WTC11 (cell line): ENCODE measurements around the gene NAXE. TPM values are rescaled to one million over a fixed set of nuclear protein-coding genes. Genes with fewer than 3 reads are reported as not detected.
A peak's percentile ranks its signal among the peaks of the same experiment; 100 is the strongest.

Source experiments
- EMX1 ChIP-seq: fragments of 250-450 bp; sonication (Bioruptor Pico); IDR thresholded peaks from 2 replicates; pipeline ENCODE4 v1.8.0; 2021; ENCODE audit warnings: mild to moderate bottlenecking
- IRF2 ChIP-seq: sonication (generic); formaldehyde crosslinking; IDR thresholded peaks from 2 replicates; pipeline ENCODE4 v1.8.0; 2022; ENCODE audit warnings: low read depth, missing genetic modification reagents, borderline replicate concordance
- JAZF1 ChIP-seq: fragments of 250-450 bp; sonication (Bioruptor Pico); IDR thresholded peaks from 2 replicates; pipeline ENCODE4 v1.9.0; 2021; ENCODE audit warnings: moderate library complexity, mild to moderate bottlenecking, inconsistent platforms
- JUN ChIP-seq: sonication (generic); formaldehyde crosslinking; IDR thresholded peaks from 2 replicates; pipeline ENCODE4 v1.8.0; 2023; ENCODE audit warnings: mild to moderate bottlenecking, missing genetic modification reagents
- KAT7 ChIP-seq: sonication (generic); formaldehyde crosslinking; IDR thresholded peaks from 2 replicates; pipeline ENCODE4 v1.8.1; 2023; ENCODE audit warnings: missing genetic modification reagents, mild to moderate bottlenecking, borderline replicate concordance
- NFATC4 ChIP-seq: fragments of 250-450 bp; sonication (Bioruptor Pico); IDR thresholded peaks from 2 replicates; pipeline ENCODE4 v1.9.0; 2021; ENCODE audit warnings: mild to moderate bottlenecking
- NFE2L1 ChIP-seq: sonication (generic); formaldehyde crosslinking; IDR thresholded peaks from 2 replicates; pipeline ENCODE4 v1.8.1; 2023; ENCODE audit warnings: missing genetic modification reagents
- NR1H2 ChIP-seq: sonication (generic); formaldehyde crosslinking; IDR thresholded peaks from 2 replicates; pipeline ENCODE4 v1.9.0; 2021; ENCODE audit warnings: mild to moderate bottlenecking, moderate library complexity, missing genetic modification reagents
- NR2C2 ChIP-seq: sonication (generic); formaldehyde crosslinking; IDR thresholded peaks from 2 replicates; pipeline ENCODE4 v1.8.0; 2022; ENCODE audit warnings: mild to moderate bottlenecking, missing genetic modification reagents
- NR3C1 ChIP-seq: sonication (generic); formaldehyde crosslinking; conservative IDR thresholded peaks from 2 replicates; pipeline ENCODE4 v1.8.1; 2023; ENCODE audit warnings: low read depth, mild to moderate bottlenecking, missing genetic modification reagents
- RELA ChIP-seq: sonication (generic); formaldehyde crosslinking; IDR thresholded peaks from 2 replicates; pipeline ENCODE4 v1.8.1; 2022; ENCODE audit warnings: missing genetic modification reagents, mild to moderate bottlenecking, borderline replicate concordance
- TCF7 ChIP-seq: sonication (generic); formaldehyde crosslinking; IDR thresholded peaks from 2 replicates; pipeline ENCODE4 v1.8.0; 2022; ENCODE audit warnings: mild to moderate bottlenecking, low read depth, missing genetic modification reagents, moderate library complexity
- ZNF121 ChIP-seq: sonication (generic); formaldehyde crosslinking; IDR thresholded peaks from 2 replicates; pipeline ENCODE4 v1.8.0; 2023; ENCODE audit warnings: missing genetic modification reagents
- ZNF219 ChIP-seq: sonication (generic); formaldehyde crosslinking; IDR thresholded peaks from 2 replicates; pipeline ENCODE4 v1.8.0; 2023; ENCODE audit warnings: missing genetic modification reagents, mild to moderate bottlenecking, borderline replicate concordance
- ZNF232 ChIP-seq: sonication (generic); formaldehyde crosslinking; IDR thresholded peaks from 2 replicates; pipeline ENCODE4 v1.8.0; 2022; ENCODE audit warnings: mild to moderate bottlenecking, missing genetic modification reagents
- ZNF317 ChIP-seq: sonication (generic); formaldehyde crosslinking; IDR thresholded peaks from 2 replicates; pipeline ENCODE4 v1.8.1; 2023; ENCODE audit warnings: low read depth, mild to moderate bottlenecking, moderate library complexity, missing genetic modification reagents, borderline replicate concordance
- ZNF423 ChIP-seq: fragments of 250-450 bp; sonication (Bioruptor Pico); IDR thresholded peaks from 2 replicates; pipeline ENCODE4 v2.1.2; 2022; ENCODE audit warnings: mild to moderate bottlenecking, moderate library complexity
- total RNA-seq: library from RNA; stranded (reverse); gene quantifications from 3 replicates; pipeline ENCODE4 v1.2.3, GENCODE V29; 2021
- TF ChIP-seq, protein P1 (sequence below): sonication (generic); formaldehyde crosslinking; IDR thresholded peaks from 2 replicates; pipeline ENCODE4 v1.8.0; 2022; ENCODE audit warnings: mild to moderate bottlenecking, missing genetic modification reagents
- TF ChIP-seq, protein P2 (sequence below): sonication (generic); formaldehyde crosslinking; conservative IDR thresholded peaks from 2 replicates; pipeline ENCODE4 v1.8.1; 2023; ENCODE audit warnings: mild to moderate bottlenecking, low read depth, missing genetic modification reagents, moderate library complexity
- TF ChIP-seq, protein P3 (sequence below): sonication (generic); formaldehyde crosslinking; IDR thresholded peaks from 2 replicates; pipeline ENCODE4 v1.8.1; 2022; ENCODE audit warnings: mild to moderate bottlenecking, moderate library complexity, missing genetic modification reagents
- TF ChIP-seq, protein P4 (sequence below): fragments of 250-450 bp; sonication (Bioruptor Pico); IDR thresholded peaks from 2 replicates; pipeline ENCODE4 v1.9.0; 2021; ENCODE audit warnings: mild to moderate bottlenecking, borderline replicate concordance
- TF ChIP-seq, protein P5 (sequence below): fragments of 250-450 bp; sonication (Bioruptor Pico); IDR thresholded peaks from 2 replicates; pipeline ENCODE4 v1.9.0; 2021; ENCODE audit warnings: moderate library complexity, mild to moderate bottlenecking, inconsistent platforms, borderline replicate concordance

Gene NAXE
- total RNA-seq, 1 experiment from 2014 or later, result 81.6 TPM

DNA sequence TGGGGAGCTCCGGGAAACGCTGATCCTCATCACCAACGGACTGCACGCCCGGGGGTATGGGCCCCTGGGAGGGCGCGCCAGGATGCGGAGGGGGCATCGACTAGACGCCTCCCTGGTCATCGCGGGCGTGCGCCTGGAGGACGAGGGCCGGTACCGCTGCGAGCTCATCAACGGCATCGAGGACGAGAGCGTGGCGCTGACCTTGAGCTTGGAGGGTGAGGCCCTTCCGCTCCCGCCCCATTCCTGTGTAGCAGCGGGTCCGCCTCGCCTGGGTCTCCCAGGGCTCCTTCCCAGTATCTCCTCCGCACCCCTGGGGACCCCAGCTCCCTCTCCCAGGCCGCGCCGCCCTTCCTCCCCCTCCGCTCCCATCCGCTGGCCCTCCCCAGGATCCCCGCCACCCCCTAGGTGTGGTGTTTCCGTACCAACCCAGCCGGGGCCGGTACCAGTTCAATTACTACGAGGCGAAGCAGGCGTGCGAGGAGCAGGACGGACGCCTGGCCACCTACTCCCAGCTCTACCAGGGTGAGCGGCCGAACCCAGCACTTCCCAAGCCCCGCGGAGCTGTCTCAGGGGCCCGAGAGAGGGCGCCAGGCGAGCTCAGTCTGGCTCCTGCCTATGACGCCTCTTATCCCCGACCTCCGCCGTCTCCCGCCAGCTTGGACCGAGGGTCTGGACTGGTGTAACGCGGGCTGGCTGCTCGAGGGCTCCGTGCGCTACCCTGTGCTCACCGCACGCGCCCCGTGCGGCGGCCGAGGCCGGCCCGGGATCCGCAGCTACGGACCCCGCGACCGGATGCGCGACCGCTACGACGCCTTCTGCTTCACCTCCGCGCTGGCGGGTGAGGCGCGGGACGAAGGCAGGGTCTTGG, 32.6 kb downstream of the NAXE start (continued):
- no peak for TF ChIP-seq IRF2 (CRISPR knock-in tag)
- TF ChIP-seq ZNF232, result no peak
- TF ChIP-seq, protein P1, sequence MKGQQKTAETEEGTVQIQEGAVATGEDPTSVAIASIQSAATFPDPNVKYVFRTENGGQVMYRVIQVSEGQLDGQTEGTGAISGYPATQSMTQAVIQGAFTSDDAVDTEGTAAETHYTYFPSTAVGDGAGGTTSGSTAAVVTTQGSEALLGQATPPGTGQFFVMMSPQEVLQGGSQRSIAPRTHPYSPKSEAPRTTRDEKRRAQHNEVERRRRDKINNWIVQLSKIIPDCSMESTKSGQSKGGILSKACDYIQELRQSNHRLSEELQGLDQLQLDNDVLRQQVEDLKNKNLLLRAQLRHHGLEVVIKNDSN (CRISPR knock-in tag), result 0 out of 2 replicates have a peak, but pooled peaks have one; percentile 29
- TF ChIP-seq RELA (CRISPR knock-in tag), result 0 out of 2 replicates have a peak, but pooled peaks have one; percentile 42
- no peak; the same call in 1 of the 2 replicates for TF ChIP-seq NR2C2 (CRISPR knock-in tag)
- TF ChIP-seq TCF7 (CRISPR knock-in tag), result no peak
- no peak for TF ChIP-seq EMX1 (CRISPR knock-in tag)
- TF ChIP-seq NFE2L1 (CRISPR knock-in tag), result 0 out of 2 replicates have a peak, but pooled peaks have one; percentile 74
- no peak for TF ChIP-seq NR1H2 (CRISPR knock-in tag)
- no peak for TF ChIP-seq NR3C1 (CRISPR knock-in tag)
- 0 out of 2 replicates have a peak, but pooled peaks have one; percentile 40 for TF ChIP-seq ZNF317
- TF ChIP-seq, protein P2, sequence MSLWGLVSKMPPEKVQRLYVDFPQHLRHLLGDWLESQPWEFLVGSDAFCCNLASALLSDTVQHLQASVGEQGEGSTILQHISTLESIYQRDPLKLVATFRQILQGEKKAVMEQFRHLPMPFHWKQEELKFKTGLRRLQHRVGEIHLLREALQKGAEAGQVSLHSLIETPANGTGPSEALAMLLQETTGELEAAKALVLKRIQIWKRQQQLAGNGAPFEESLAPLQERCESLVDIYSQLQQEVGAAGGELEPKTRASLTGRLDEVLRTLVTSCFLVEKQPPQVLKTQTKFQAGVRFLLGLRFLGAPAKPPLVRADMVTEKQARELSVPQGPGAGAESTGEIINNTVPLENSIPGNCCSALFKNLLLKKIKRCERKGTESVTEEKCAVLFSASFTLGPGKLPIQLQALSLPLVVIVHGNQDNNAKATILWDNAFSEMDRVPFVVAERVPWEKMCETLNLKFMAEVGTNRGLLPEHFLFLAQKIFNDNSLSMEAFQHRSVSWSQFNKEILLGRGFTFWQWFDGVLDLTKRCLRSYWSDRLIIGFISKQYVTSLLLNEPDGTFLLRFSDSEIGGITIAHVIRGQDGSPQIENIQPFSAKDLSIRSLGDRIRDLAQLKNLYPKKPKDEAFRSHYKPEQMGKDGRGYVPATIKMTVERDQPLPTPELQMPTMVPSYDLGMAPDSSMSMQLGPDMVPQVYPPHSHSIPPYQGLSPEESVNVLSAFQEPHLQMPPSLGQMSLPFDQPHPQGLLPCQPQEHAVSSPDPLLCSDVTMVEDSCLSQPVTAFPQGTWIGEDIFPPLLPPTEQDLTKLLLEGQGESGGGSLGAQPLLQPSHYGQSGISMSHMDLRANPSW, result no peak
- TF ChIP-seq JUN (CRISPR knock-in tag), result no peak
- TF ChIP-seq, protein P3, sequence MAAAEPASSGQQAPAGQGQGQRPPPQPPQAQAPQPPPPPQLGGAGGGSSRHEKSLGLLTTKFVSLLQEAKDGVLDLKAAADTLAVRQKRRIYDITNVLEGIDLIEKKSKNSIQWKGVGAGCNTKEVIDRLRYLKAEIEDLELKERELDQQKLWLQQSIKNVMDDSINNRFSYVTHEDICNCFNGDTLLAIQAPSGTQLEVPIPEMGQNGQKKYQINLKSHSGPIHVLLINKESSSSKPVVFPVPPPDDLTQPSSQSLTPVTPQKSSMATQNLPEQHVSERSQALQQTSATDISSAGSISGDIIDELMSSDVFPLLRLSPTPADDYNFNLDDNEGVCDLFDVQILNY (CRISPR knock-in tag), result peak; percentile 73
- no peak for TF ChIP-seq ZNF219 (CRISPR knock-in tag)
- no peak for TF ChIP-seq NFATC4 (CRISPR knock-in tag)
- no peak for TF ChIP-seq ZNF121 (CRISPR knock-in tag)
- TF ChIP-seq KAT7 (CRISPR knock-in tag), result peak; percentile 81; the same call in 1 of the 2 replicates
- TF ChIP-seq JAZF1 (CRISPR knock-in tag), result no peak
- TF ChIP-seq, protein P4, sequence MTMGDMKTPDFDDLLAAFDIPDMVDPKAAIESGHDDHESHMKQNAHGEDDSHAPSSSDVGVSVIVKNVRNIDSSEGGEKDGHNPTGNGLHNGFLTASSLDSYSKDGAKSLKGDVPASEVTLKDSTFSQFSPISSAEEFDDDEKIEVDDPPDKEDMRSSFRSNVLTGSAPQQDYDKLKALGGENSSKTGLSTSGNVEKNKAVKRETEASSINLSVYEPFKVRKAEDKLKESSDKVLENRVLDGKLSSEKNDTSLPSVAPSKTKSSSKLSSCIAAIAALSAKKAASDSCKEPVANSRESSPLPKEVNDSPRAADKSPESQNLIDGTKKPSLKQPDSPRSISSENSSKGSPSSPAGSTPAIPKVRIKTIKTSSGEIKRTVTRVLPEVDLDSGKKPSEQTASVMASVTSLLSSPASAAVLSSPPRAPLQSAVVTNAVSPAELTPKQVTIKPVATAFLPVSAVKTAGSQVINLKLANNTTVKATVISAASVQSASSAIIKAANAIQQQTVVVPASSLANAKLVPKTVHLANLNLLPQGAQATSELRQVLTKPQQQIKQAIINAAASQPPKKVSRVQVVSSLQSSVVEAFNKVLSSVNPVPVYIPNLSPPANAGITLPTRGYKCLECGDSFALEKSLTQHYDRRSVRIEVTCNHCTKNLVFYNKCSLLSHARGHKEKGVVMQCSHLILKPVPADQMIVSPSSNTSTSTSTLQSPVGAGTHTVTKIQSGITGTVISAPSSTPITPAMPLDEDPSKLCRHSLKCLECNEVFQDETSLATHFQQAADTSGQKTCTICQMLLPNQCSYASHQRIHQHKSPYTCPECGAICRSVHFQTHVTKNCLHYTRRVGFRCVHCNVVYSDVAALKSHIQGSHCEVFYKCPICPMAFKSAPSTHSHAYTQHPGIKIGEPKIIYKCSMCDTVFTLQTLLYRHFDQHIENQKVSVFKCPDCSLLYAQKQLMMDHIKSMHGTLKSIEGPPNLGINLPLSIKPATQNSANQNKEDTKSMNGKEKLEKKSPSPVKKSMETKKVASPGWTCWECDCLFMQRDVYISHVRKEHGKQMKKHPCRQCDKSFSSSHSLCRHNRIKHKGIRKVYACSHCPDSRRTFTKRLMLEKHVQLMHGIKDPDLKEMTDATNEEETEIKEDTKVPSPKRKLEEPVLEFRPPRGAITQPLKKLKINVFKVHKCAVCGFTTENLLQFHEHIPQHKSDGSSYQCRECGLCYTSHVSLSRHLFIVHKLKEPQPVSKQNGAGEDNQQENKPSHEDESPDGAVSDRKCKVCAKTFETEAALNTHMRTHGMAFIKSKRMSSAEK (CRISPR knock-in tag), result no peak
- no peak for TF ChIP-seq ZNF423 (CRISPR knock-in tag)
- TF ChIP-seq, protein P5, sequence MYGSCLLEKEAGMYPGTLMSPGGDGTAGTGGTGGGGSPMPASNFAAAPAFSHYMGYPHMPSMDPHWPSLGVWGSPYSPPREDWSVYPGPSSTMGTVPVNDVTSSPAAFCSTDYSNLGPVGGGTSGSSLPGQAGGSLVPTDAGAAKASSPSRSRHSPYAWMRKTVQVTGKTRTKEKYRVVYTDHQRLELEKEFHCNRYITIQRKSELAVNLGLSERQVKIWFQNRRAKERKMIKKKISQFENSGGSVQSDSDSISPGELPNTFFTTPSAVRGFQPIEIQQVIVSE (CRISPR knock-in tag), result no peak
- TF ChIP-seq, all 79 proteins: peak for 22
